HTR-8/SVneo (cell line): ENCODE results near the gene NGF.

ENCODE experiments used
- DNase-seq: peaks from one replicate; pipeline ENCODE4 v3.0.0; 2011; ENCODE audit warnings: low spot score, mixed read lengths; ENCODE audit not compliant: insufficient read length
- FAIRE-seq: peaks from 2 replicates; lab custom pipeline; 2011; peaks lifted over from hg19 to GRCh38; lab: Jason Lieb, UNC

Gene NGF

DNA sequence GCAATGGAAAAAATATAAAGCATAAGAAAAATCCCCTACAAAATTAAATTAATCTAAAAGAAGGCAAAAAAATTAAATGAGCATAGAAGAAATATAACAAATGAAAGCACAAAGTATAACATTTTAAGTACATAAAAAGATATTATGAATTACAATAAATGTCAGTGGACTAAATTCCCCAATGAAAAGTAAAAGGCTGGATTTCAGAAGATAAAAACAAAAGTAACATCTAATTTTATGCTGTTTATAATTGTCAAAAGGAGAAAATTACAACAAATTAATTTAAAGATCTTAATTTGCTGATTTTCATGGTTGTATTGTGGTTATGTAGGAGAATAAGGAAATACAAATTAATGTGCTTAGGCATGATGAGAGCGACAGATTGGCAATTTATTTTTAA lies 92.8 kb downstream of the NGF start:
- DNase-seq: no peak
- FAIRE-seq: no peak

DNA sequence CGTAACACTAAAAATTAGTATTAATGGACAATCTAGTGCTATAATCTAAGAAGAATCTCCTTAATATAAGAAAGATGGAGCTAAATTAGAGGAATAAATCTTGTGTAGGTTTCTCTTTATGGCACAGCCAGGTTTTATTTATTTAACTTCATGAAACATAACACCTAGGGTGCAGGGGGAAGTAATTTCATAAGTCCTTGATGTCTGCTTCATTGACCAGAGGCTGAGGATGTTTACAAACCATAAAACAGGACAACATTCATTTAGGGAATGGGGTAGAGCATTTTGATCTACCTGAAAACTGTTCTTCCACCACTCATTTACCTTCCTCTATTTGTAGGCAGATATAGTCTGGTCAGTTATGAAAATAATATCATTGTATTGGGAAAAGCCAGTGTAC lies 95.5 kb downstream of the NGF start:
- DNase-seq: no peak
- FAIRE-seq: no peak

DNA sequence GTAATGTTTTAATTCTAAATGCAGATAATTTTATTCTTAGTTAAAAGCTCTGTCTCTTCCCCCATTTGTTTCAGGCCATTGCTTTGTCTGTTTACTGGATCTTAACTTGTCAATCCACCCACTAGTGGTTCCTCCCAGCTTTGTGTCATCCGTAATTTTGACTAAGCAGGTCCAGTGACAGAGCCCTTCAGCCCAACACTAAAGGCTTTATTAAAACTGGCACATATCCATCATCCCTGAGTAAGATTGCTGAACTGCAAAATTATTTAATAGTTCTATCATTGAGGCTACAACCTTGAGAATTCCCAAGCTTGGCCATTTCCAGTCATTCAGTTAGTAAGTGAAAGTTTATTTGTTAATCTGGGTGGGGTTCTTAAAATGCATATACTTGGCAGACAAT lies 96.7 kb downstream of the NGF start:
- no peak for DNase-seq
- no peak for FAIRE-seq

DNA sequence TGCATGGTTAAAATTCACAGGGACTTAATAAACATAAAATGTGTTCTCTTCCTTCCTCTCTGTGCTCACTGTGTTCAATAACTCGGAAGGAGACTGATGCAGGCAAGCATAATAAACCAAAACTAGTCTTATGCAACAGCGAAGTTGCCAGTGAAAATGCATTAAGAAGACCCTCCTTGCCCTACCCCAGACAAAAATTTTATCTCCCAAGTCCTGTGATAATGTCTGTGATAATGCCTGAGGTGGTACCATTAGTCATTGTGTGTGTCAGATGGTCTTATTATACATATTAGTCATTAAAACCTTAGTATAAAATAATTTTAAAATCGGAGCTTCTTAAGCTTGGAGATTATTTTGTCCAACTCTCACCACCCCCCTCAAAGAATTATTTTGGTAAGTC lies 97.8 kb downstream of the NGF start:
- DNase-seq: no peak
- FAIRE-seq: no peak

DNA sequence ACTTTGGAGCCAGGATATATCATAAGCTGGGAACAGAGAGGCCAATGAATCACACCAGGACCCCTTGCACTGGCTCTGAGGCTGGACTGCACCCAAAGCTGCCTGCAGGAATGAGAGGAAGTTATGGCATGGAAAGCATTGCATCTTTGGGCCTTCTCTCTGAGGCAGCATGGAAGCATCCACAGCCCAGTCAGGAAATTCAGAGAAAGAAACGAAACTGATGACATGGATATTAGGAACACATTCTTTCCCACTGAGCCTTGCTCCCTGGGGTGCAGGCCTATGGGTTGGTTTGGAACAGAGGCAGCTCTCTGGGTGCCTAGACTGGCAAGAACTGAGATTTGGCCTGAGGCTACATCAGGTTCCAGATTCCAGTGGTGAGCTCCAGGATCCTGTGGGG lies 98.6 kb downstream of the NGF start:
- DNase-seq (no peak), FAIRE-seq (no peak)

DNA sequence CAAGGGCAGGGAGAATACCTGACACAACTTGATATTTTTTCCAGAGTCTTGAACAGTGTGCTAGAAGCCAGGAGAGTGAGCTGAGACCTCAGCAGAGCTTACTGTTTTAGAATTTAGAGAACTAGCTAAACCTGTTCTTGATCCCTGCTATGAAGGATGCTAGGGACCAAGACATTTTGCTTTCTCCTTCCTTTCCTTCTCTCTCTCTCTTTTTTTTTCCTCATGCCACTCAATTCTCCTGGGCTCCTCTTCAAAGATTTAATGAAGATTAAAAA lies 99.0 kb downstream of the NGF start:
- DNase-seq: no peak
- no peak for FAIRE-seq

DNA sequence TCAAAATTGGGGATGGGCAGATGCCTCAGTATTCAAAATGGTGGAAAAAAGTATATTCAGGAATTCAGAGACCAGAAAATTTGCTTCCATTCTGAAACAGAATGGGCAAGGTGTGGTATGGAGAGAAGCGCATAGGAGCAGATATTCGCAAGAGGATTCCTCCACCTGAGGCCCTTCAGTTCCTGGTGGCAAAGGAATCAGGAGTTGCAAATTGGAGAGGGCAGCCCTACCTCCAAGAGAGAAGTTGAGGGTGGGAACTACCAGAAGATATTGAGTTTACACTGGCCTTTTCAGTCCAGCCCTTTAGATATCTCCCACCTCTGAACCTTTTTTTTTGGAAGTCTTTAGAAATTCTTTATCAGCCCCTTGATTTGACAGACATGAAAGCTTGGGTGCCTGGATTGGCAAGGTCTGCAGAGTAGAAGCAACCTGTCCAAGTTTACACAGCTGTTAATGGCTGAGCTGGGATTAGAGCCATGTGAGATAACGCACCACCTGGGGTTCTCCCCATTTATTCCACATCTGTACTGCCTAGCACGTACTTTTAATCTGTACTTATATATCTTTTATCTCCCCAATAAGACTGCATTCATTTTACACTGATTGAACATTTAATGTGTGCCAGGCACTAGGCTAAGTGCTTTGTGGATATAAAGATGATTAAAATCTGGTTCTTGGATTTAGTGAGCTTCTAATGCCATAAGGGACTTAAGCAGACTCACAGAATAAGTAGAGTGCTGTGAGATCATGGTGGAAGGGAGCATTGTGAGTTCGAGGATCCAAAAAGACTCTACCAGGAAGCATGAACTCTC lies 99.5 kb downstream of the NGF start:
- DNase-seq (no peak), FAIRE-seq (no peak)

DNA sequence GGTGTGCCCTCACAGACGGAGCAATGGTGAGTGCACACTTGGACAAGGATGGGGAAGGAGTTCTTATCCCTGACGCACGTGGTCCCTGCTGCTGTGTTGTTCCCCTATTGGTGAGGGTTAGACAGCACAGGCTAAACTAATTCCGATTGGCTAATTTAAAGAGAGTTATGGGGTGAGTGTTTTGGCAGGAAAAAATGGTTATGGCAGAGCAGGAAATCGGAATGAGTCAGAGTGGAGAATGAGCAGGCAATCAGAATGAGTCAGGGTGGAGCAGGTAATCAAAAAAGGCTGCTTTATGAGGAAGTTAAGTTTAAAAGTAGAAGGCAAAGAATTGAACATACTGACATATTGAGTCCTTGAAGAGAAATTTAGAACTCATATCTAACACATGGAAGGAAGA lies 100.5 kb downstream of the NGF start:
- no peak for DNase-seq
- FAIRE-seq: no peak

DNA sequence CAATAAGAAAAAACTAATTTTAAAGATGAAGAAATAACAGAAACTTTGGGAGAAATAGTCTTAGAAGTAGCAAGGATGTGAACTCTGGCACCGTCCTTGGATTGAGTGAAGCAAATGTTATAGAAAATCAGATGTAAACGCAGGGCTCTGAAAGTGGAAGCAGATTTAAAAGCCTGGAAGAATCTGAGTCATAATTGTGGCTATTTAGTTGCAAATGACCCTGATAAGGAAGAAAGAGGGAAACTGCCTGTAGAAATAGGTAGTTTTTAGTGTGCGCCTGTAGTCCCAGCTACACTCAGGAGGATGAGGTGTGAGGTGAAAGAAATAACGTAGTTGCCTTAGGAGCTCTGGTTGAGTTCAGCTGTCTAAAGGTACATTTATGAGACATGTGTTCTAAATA lies 101.0 kb downstream of the NGF start:
- FAIRE-seq (no peak), DNase-seq (no peak)
